Activated T-helper 2 cell treated with anti-CD3 and anti-CD28 coated beads, Interferon-gamma antibody, Interleukin-2, Interleukin-4, amounts not matched to agents 10 μg/mL and 5 μg/mL and 100 μg/mL, durations not matched to agents 14 hours and 24 hours and 36 hours (primary cell): Measurements from ENCODE around the gene TMEM273. TPM values are rescaled to one million over a fixed set of nuclear protein-coding genes. Genes with fewer than 3 reads are reported as not detected.

Source experiments
- DNase-seq: peaks from one replicate; pipeline ENCODE4 v3.0.0; 2021; ENCODE audit warnings: low spot score
- H3K27ac Mint-ChIP-seq: one replicate; pipeline ENCODE4 v1.8.0; 2021; ENCODE audit warnings: mixed read lengths
- H3K27me3 Mint-ChIP-seq: one replicate; pipeline ENCODE4 v1.8.0; 2021; ENCODE audit warnings: low read depth, mixed read lengths
- H3K36me3 Mint-ChIP-seq: one replicate; pipeline ENCODE4 v1.8.0; 2021; ENCODE audit warnings: low read depth, mixed read lengths
- H3K4me1 Mint-ChIP-seq: one replicate; pipeline ENCODE4 v1.8.0; 2021; ENCODE audit warnings: low read depth, mixed read lengths
- H3K4me3 Mint-ChIP-seq: one replicate; pipeline ENCODE4 v1.8.0; 2021; ENCODE audit warnings: low read depth, mild to moderate bottlenecking, moderate library complexity, mixed read lengths
- H3K9me3 Mint-ChIP-seq: one replicate; pipeline ENCODE4 v1.8.0; 2021; ENCODE audit warnings: mixed read lengths
- intact Hi-C: fragments of 100-400 bp; cut with micrococcal nuclease; formaldehyde crosslinking; loops from one replicate; pipeline ENCODE4 v1.15.1; 2023
- total RNA-seq: library from RNA; stranded (reverse); gene quantifications from 2 replicates; pipeline ENCODE4 v1.2.3, GENCODE V29; 2022

The TMEM273 gene
- total RNA-seq, 1 donor from 2014 or later = 58.4 TPM

- peaks cover 55% of the 10 kb centered on the region for H3K27me3 Mint-ChIP-seq
- no peak overlapping the region for H3K4me3 Mint-ChIP-seq
- DNase-seq = no peak
- no peaks in the 10 kb centered on the region for H3K36me3 Mint-ChIP-seq
- intact Hi-C loops = loop anchor here (5.0 kb wide), 1 partner anchor 41 kb away; no protein-coding TSS in a partner anchor
- no peaks in the 10 kb centered on the region for H3K9me3 Mint-ChIP-seq
- H3K4me1 Mint-ChIP-seq = peaks cover 5% of the 10 kb centered on the region
- no peak overlapping the region for H3K27ac Mint-ChIP-seq
These were observed 69.6 kb downstream of the TMEM273 start for GRCh38 chr10:49118430-49119074.

GRCh38 chr10:49117376-49118070, 70.7 kb downstream of the TMEM273 start:
- peaks cover 57% of the 10 kb centered on the region for H3K27me3 Mint-ChIP-seq
- intact Hi-C loops = loop anchor here (5.0 kb wide), 1 partner anchor 40 kb away; no protein-coding TSS in a partner anchor
- no peaks in the 10 kb centered on the region for H3K9me3 Mint-ChIP-seq
- no peaks in the 10 kb centered on the region for H3K36me3 Mint-ChIP-seq
- no peak overlapping the region for H3K27ac Mint-ChIP-seq
- no peak overlapping the region for H3K4me3 Mint-ChIP-seq
- DNase-seq = no peak
- H3K4me1 Mint-ChIP-seq = peaks cover 5% of the 10 kb centered on the region

DNA sequence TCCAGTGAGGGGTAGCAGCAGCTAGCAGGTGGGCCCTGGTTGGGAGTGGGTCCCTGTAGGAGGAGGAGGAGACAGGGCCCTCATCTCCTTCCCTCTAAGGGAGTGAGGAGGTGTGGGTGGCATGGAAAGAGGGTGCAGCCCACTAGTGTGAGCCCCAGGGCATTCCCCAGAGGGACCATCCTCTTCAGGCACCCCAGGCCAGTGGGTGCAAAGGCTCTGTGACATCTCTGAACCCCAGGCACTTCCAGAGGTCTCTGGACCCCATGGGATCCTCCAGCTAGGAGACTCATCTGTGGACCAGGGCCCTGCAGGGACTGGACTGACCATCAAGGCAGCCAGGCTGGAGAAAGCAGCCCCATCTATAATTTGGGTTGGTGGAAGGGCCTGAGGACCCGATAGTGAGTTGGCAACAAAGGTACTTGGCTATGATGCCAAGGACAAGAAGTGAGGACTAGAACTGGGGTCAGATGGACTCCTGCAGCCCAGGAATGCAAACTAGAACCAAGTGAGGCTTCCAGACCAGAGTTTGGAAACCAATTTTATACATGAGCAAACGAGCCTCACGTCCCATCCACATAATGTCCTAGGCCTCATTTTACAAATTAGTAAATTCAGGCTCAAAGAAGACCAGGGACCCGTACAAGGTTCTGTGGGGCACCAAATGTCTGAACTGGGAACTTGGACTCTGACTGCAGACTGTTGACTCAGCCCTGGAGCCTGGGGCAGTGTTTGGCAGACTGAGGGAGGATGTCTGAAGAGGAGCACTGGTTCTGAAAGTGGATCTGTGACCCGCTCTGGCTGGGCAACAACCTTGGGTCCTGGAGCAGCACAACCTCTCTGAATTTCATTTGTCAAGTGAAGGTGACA, 71.4 kb downstream of the TMEM273 start:
- Mint-ChIP-seq H3K36me3 (no peaks in the 10 kb centered on the region), H3K27me3 (peaks cover 59% of the 10 kb centered on the region), H3K27ac (no peak overlapping the region), H3K4me3 (no peak overlapping the region), H3K4me1 (peaks cover 5% of the 10 kb centered on the region), H3K9me3 (no peaks in the 10 kb centered on the region)
- intact Hi-C loops = loop anchor here (5.0 kb wide), 1 partner anchor 39 kb away; no protein-coding TSS in a partner anchor
- DNase-seq = no peak

DNA sequence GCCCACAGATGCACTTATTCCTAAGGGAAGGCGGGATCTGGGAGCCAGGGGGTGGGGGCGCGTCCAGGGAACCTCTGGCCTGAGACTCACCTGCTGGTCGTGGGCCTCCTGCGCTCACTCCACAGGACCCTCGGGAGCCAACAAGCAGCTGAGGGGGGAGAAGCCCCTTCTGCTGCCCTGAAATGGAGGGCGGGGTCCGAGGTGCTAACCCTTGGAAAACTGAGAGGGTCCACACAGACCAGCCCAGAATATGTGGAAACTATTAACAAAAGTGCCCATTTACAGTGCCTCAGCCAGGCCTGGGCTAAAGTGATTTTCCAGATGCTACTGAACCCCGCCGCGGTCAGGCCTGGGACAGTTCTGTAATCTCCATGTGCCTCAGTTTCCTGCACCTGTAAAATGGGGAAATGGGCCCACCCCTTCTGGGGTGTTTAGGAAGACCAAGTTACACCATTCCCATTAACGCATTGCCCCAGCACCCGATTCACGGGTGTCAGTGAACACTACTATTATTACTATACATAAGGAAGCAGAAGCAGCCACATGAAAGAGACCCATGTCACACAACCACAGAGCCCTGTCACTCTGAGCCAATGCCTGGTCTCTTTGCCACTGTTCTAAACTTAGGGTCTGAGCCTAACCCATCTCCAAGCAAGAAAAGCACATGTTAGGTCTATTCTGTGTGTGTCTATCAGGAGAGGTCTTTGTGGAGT, 72.2 kb downstream of the TMEM273 start:
- H3K9me3 Mint-ChIP-seq = no peaks in the 10 kb centered on the region
- DNase-seq = no peak
- intact Hi-C loops = loop anchor here (5.0 kb wide), 1 partner anchor 39 kb away; no protein-coding TSS in a partner anchor

DNA sequence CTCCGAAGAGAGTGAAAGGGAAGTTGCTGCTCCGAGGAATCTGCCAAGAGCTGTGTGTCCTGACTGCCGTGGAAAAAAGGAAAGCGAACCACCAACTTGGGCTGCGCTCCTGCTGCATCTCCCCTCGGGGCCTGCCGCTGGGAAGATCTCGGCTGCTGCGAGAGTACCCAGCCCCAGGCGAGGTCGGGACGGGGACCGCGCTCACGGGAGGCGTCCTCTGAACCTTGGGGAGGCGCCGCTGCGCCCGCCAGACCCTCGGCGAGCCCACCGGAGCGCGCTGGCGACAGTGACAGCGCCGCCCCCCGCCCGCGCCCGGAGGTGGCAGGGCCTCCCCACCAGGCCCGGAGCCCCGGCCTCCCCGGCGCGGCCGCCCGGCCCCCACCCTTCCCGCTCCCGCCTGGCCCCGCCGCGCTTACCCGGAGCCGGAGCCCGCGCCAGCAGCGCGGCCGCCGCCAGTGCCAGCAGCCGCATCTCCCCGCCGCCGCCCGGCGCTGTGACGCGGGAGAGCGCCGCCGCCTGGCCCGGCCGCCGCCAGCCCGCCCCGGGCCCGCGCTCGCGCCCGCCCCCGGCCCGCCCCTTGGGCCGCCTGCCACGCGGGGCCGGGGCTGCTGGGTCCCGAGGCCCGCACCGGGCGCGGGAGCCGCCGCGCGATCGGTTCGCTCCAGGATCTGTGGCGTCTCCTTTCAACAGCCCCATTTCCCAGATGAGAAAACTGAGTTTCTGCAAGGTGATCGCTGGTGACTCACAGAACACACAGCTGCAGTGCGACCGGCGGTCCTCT, 73.0 kb downstream of the TMEM273 start, which contains the start of gene VSTM4:
Gene VSTM4, minus strand, starts transcription at position 508 of the 781 bp plus-strand sequence. Its CDS starts 37 bp downstream, at position 471.
- H3K9me3 Mint-ChIP-seq = no peaks in the 10 kb centered on the region
- H3K4me3 Mint-ChIP-seq = peak within 1 kb of the TSS; percentile 69
- no peak within 1 kb of the TSS for H3K27ac Mint-ChIP-seq
- DNase-seq = no peak
- no peaks in the 10 kb centered on the region for H3K36me3 Mint-ChIP-seq
- peaks cover 5% of the 10 kb centered on the region for H3K4me1 Mint-ChIP-seq
- H3K27me3 Mint-ChIP-seq = peaks cover 53% of the 10 kb centered on the region
- intact Hi-C loops = loop anchor here (5.0 kb wide), 1 partner anchor 38 kb away; no protein-coding TSS in a partner anchor

More for the DNA sequence above, 72.2 kb downstream of the TMEM273 start:
- peaks cover 5% of the 10 kb centered on the region for H3K4me1 Mint-ChIP-seq
- H3K27me3 Mint-ChIP-seq = peaks cover 58% of the 10 kb centered on the region
- no peak overlapping the region for H3K27ac Mint-ChIP-seq
- no peaks in the 10 kb centered on the region for H3K36me3 Mint-ChIP-seq
- H3K4me3 Mint-ChIP-seq = peak overlapping the region; percentile 54

GRCh38 chr10:49114718-49115014, 73.5 kb downstream of the TMEM273 start:
- intact Hi-C loops = loop anchor here (5.0 kb wide), 1 partner anchor 37 kb away; no protein-coding TSS in a partner anchor
- peaks cover 5% of the 10 kb centered on the region for H3K4me1 Mint-ChIP-seq
- H3K4me3 Mint-ChIP-seq = peak overlapping the region; percentile 69
- no peak for DNase-seq
- H3K27me3 Mint-ChIP-seq = peaks cover 51% of the 10 kb centered on the region
- no peaks in the 10 kb centered on the region for H3K36me3 Mint-ChIP-seq
- H3K27ac Mint-ChIP-seq = no peak overlapping the region
- no peaks in the 10 kb centered on the region for H3K9me3 Mint-ChIP-seq

- Mint-ChIP-seq H3K36me3 (no peaks in the 10 kb centered on the region), H3K27me3 (peaks cover 47% of the 10 kb centered on the region), H3K9me3 (no peaks in the 10 kb centered on the region), H3K4me1 (peaks cover 5% of the 10 kb centered on the region), H3K27ac (no peak overlapping the region), H3K4me3 (no peak overlapping the region)
- intact Hi-C loops = no loop called here
- DNase-seq = no peak
These were observed 74.5 kb downstream of the TMEM273 start for GRCh38 chr10:49113741-49114141.

- Mint-ChIP-seq H3K36me3 (no peaks in the 10 kb centered on the region), H3K4me3 (no peak overlapping the region), H3K27ac (no peak overlapping the region), H3K9me3 (no peaks in the 10 kb centered on the region), H3K27me3 (peaks cover 39% of the 10 kb centered on the region), H3K4me1 (peaks cover 5% of the 10 kb centered on the region)
- no peak for DNase-seq
- intact Hi-C loops = no loop called here
These were observed 75.3 kb downstream of the TMEM273 start for GRCh38 chr10:49112851-49113250.

DNA sequence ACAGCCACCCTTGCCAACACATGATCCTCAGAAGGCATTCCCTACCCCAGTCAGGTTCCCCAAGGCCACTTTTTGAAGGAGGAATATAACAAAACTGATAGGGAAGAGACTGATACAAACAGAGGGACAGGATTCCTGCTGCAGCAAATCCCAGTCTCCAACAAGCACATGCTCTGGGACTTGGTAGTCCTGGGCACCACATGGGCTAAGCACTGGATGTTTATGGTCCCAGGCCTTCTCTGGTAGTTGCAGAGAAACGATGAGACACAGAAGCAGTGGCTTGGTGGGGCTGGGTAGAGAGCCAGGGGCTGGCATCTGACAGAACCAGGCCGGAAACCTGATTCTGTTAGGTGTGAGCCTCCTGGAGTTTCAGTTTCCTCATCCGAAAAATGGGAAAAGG, 76.1 kb downstream of the TMEM273 start:
- H3K27me3 Mint-ChIP-seq = peaks cover 36% of the 10 kb centered on the region

DNA sequence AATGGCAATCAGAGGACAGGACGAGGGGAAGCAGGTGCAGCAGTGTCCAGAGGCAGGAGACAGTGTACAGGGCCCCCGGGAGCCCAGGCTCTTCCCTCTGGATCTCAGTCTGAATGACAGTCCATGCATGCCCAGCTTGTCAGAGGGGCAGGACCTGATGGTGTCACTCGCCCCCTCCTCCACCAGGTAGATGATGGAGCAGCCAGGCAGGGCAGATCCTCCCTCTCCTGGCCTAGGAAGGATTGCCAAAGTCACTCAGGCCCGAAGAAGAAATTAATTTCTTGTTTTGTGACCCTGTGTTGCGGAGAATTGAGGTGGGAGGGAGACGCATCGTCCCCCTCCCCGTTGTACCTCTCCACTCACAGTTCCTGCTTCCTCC, 76.9 kb downstream of the TMEM273 start:
- H3K4me1 Mint-ChIP-seq = peaks cover 4% of the 10 kb centered on the region
- peaks cover 39% of the 10 kb centered on the region for H3K27me3 Mint-ChIP-seq
- no peak overlapping the region for H3K27ac Mint-ChIP-seq
- DNase-seq = no peak
- H3K9me3 Mint-ChIP-seq = no peaks in the 10 kb centered on the region
- no peaks in the 10 kb centered on the region for H3K36me3 Mint-ChIP-seq
- H3K4me3 Mint-ChIP-seq = no peak overlapping the region
- intact Hi-C loops = no loop called here

More for the DNA sequence above, 76.1 kb downstream of the TMEM273 start:
- H3K4me3 Mint-ChIP-seq = no peak overlapping the region
- intact Hi-C loops = no loop called here
- no peaks in the 10 kb centered on the region for H3K9me3 Mint-ChIP-seq
- no peak overlapping the region for H3K27ac Mint-ChIP-seq
- no peak for DNase-seq
- H3K36me3 Mint-ChIP-seq = no peaks in the 10 kb centered on the region
- peaks cover 5% of the 10 kb centered on the region for H3K4me1 Mint-ChIP-seq

DNA sequence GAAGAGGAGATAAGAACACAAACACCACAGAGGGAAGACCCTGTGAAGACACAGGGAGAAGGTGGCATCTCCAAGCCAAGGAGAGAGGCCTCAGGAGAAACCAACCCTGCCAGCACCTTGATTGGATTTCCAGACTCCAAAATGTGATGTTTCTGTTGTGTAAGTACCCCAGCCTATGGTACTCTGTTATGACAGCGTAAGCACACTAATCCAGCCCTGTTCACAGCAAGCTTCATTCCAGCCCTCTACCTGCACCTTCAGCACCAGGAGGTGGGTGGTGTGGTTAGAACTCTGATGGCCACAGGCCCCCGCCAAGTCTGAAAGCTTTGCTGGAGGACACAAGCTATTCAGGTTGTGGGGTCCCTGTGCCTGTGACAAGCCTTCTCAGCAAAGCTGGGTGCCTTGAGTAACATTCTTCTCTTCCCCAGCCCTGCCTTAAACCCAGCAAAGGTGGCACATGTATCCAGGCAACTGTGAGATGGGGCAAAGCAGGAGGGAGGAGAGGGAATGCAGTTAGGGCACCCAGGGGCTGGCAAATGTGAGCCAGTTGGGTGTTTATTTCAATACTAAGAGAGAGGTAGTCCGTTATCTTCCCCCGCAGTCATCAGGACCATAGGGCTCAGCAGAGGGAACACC, 77.4 kb downstream of the TMEM273 start:
- Mint-ChIP-seq H3K36me3 (no peaks in the 10 kb centered on the region), H3K9me3 (no peaks in the 10 kb centered on the region), H3K4me1 (no peaks in the 10 kb centered on the region), H3K27ac (no peak overlapping the region), H3K4me3 (no peak overlapping the region), H3K27me3 (peaks cover 35% of the 10 kb centered on the region)
- intact Hi-C loops = no loop called here
- no peak for DNase-seq
